H1 (cell line): ENCODE results near the gene GALNT17.

Experiments used
- CTCF ChIP-seq, 3 experiments: IDR thresholded peaks; 1 replicate in 2 of 3; 2 replicates in 1 of 3; pipeline versions ENCODE4 v1.5.1 to v1.6.1; 2011; ENCODE audit warnings: low read length in 3 of 3, mild to moderate bottlenecking in 3 of 3, inconsistent platforms in 2 of 3, low read depth in 1 of 3, moderate library complexity in 1 of 3; ENCODE audit not compliant: insufficient read depth in 1 of 3; ENCODE audit errors: control extremely low read depth in 1 of 3
- EP300 ChIP-seq, 2 experiments: IDR thresholded peaks; 1 replicate in 1 of 2; 2 replicates in 1 of 2; pipeline ENCODE4 v1.6.1; 2011 to 2012; ENCODE audit warnings: low read depth in 2 of 2, low read length in 2 of 2, mild to moderate bottlenecking in 2 of 2, borderline replicate concordance in 1 of 2, inconsistent platforms in 1 of 2, moderate library complexity in 1 of 2
- EZH2 ChIP-seq: fragments of 200-600 bp; sonication (generic); IDR thresholded peaks from 2 replicates; pipeline ENCODE4 v1.7.1; 2012; ENCODE audit warnings: low read depth, mild to moderate bottlenecking, moderate library complexity, low read length, inconsistent platforms; ENCODE audit not compliant: severe bottlenecking
- GTF2F1 ChIP-seq: IDR thresholded peaks from 2 replicates; pipeline ENCODE4 v1.6.1; 2012; ENCODE audit warnings: low read depth, low read length, improper control_type of control experiment, borderline replicate concordance
- POLR2A ChIP-seq, 2 experiments: IDR thresholded peaks; 1 replicate in 1 of 2; 2 replicates in 1 of 2; pipeline ENCODE4 v1.6.1; 2011; ENCODE audit warnings: low read depth in 2 of 2, low read length in 2 of 2, mild to moderate bottlenecking in 2 of 2; ENCODE audit errors: control extremely low read depth in 1 of 2
- POLR2AphosphoS5 ChIP-seq: IDR thresholded peaks from 2 replicates; pipeline ENCODE4 v1.6.1; 2011; ENCODE audit warnings: low read depth, low read length
- RFX5 ChIP-seq: IDR thresholded peaks from 2 replicates; pipeline ENCODE4 v1.6.1; 2011; ENCODE audit warnings: low read depth, low read length, improper control_type of control experiment, borderline replicate concordance
- RXRA ChIP-seq: IDR thresholded peaks from 2 replicates; pipeline ENCODE4 v1.6.1; 2011; ENCODE audit warnings: low read depth, mild to moderate bottlenecking, low read length, moderate library complexity; ENCODE audit not compliant: insufficient read depth
- SIX5 ChIP-seq: IDR thresholded peaks from 2 replicates; pipeline ENCODE4 v1.6.1; 2011; ENCODE audit warnings: mild to moderate bottlenecking, low read depth, low read length

- no peak for TF ChIP-seq RXRA
- TF ChIP-seq POLR2A (IDR thresholded peaks at IDR 0.05; ENCODE audit: control extremely low read depth in 1 of 2, low read depth in 2 of 2, low read length in 2 of 2), result no peak
- no peak for TF ChIP-seq SIX5
- TF ChIP-seq CTCF (IDR thresholded peaks at IDR 0.05; ENCODE audit: control extremely low read depth in 1 of 3, insufficient read depth in 1 of 3, low read depth in 1 of 3, low read length in 3 of 3), result no peak
- TF ChIP-seq GTF2F1, result no peak
- TF ChIP-seq RFX5, result no peak
- TF ChIP-seq EP300 (IDR thresholded peaks at IDR 0.05; ENCODE audit: borderline replicate concordance in 1 of 2, low read depth in 2 of 2, low read length in 2 of 2), result no peak
- TF ChIP-seq EZH2, result no peak
- no peak for TF ChIP-seq POLR2AphosphoS5
Measured at GRCh38 chr7:71498381-71498780, 366.4 kb downstream of the GALNT17 start.
